Hematopoietic multipotent progenitor cell treated with erythropoietin and hydrocortisone succinate and interleukin-3 and kit ligand, for 15 days (in vitro differentiated cells): ENCODE results near the gene GAB2.

Source experiments
- DNase-seq: peaks from one replicate; pipeline ENCODE4 v3.0.0-alpha.2; 2015; ENCODE audit warnings: low spot score

Gene GAB2

DNA sequence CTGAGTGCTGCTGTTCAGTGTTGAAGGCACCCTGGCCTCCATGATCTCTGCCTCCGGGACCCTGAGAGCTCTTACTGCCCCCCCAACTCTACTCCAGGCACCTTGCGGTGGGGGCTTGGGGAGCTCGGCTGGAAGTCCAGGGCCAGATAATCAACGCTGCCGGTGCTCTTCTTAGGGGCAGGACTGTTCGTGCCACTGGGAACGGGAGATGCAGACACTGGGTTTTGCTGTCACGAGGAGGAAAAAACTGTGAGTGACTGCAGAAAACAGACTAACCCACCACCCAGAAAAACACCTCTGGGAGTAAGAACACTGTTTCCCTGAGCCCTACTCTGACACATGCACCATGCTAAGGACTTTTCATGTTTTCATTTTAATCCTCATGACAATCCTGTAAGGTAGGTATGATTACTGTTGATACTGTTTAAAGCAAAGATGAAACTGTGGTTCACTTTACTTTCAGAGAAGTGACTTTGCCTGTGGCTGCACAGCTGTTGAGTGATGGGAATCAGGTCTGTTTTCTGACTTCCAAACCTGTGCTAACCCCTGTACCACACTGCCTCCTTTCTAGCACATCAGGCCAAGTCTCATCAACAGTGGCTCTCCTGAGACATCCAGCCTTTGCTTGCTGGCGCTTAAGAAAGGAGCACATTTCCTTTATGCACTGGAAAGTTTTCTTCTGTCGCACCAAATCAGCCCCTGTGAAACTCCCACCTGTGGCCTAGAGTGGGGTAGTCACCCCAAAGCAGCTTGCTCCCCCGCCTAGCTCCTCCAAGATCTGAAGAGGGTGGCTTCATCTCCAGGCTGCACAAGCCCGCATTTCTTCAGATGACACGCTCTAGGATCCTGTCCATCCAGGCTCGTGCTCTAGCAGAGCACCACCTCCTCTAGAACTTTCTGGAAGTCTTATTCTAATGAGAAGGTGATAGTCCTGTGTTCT, 197.1 kb downstream of the GAB2 start:
- DNase-seq: no peak

DNA sequence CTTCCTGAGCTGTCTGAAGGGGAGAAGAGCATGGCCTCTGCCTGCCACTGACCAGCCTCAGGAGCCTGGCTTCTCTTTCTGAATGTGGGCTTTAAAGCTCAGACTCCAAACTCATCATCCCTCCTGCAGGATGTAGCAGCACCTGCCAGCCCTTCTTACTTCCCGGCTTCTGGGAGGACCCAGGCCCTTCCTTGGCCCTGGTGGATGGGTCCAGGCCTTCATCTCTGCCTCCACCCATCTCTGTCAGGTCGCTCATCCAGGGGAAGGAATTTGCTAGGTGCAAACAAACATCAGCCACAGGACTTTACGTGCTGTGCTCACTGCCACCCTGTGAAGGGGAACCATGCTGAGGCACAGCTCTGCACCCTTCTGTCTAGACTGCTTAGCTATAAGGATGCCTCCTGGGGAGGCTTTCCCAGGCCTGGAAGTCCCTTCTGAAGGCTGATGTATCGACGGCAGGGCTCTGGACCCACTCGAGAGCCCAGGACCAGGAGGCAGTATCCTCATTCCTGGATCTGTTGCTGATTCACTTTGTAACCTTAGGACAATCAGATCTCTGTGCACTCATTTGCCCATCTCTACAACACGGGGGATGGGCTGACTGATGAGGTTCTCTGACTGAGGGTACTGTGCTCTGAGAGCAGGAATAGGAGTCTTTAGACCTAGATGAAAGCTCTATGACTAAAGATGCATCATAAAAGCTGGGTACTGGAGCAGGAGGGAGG, 198.0 kb downstream of the GAB2 start:
- DNase-seq: no peak

DNA sequence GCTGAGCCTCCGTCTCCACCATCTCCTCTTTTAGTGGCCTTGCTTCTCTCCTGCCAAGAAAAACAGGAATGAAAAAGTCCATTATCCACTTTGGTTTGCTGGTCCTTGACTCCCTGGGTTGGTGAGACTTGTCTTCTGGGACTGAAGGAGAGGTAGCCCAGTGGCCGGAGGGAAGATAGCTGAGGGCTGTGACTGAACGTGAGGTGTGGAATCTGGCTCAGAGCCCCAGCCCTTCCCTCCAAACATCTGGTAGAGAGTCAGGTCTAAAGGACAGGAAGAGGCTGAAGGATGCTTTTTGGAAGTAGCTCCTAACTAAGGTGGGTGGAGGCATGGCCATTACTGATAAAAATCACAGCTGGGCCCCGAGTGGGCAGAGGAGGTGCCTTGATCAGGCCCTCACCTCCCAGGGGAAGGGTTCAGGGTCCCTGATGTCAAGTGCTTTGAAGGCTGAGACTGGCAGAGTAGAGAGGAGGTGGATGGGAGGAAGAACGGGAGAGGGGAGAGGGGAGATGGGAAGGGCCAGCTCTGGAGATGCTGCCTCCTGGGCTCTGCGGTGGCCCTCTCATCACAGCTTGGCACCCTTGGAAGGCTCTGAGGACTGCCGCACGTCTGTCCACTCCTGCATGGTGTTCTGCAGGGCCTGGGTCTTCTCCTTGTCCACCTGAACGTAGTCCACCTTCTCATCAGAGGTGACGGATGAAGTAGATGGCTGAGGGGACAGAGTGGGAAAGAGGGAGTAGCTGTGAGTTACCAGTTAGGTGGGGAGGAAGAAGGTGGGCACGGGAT, 198.7 kb downstream of the GAB2 start:
- no peak for DNase-seq

DNA sequence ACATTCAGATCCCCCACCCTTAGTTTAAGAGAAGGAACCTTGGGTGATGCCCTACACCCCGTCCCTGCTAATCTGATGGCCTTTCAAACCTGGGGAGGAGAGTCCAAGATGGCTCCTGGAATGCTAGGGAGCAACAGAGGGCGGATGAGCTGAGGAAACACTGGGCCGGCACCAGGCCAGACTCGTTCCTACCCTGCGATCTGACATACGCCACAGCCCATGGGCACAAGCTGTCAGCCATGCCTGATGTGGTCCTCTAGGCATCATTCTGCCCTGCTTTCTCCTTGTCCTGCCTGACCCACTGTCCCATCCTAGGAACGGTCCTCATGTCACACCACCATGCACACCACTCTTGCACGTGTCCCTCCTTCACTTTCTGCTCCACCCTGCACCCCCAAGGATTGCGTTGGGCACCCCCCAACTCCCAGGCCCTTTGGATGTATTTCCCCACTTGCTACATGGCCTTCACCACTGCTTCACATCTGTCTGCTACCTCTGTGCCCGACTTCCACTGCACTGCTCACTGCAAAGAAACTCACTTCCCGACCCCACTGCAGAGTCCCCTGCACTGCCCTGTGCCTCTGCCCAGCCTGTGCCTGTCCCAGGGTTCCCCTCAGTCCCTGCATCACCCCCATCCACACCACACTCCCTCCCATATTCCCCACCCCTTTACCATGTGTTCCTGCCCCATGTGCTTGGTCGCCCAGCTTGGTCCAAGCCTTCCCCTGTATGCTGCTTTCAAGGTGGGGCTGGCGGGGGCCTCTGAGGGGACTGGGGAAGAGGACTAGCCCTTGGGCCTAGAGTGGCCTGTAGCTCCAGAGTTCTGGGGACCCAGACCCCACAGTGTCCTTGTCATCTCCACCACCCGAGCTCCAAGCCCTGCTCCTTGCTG, 199.7 kb downstream of the GAB2 start:
- DNase-seq: no peak

DNA sequence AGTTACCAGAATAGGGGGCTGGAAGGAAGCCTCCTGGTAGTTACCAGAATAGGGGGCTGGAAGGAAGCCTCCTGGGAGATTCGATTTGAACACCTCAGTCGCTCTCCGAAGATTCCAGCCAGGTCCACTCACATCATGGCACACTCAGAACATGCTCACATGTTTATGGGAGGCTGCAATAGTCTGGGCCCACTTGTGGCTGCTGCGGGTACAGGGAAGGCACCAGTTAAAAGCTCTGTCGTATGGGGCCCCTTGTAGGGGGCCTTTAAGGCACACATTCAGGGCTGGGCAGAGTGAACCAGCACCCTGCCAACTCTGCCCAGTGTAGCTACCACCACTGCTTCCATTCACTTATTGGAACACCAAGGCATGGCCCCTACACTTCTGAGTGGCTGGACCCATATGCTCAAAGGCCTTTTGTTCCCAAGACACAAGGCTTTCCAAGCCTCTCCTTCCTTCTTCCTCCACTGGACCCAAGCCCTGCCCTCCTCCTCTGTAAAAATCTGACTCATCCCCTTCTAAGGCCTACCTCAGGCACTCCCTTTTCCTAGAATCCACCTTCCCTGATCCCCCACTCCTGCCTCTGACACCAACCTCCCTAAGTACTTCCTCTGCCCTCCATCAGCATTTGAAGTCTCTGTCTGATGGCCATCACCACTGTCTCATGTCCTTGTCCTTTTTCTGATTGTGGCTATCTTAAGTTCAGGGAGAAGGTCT, 200.9 kb downstream of the GAB2 start:
- no peak for DNase-seq

DNA sequence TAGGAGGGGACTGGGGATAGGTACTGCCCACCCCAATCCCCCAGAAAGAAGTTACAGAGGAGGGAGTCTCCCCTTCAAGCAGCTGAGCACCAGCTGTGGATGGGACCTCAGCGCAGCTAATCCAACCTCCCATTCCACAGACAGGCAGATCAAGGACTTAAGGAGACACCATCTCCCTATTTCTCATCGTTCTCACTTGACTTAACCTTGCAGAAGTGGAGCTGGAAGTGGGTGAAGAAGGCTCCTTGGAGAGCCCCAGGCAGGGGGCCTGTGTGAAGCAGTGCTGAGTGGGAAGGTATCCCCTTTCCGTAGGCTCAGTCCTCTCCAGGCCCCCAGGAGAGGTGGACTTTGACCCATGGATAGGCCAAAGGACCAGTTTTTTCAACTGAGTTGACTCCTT, 201.6 kb downstream of the GAB2 start:
- no peak for DNase-seq

DNA sequence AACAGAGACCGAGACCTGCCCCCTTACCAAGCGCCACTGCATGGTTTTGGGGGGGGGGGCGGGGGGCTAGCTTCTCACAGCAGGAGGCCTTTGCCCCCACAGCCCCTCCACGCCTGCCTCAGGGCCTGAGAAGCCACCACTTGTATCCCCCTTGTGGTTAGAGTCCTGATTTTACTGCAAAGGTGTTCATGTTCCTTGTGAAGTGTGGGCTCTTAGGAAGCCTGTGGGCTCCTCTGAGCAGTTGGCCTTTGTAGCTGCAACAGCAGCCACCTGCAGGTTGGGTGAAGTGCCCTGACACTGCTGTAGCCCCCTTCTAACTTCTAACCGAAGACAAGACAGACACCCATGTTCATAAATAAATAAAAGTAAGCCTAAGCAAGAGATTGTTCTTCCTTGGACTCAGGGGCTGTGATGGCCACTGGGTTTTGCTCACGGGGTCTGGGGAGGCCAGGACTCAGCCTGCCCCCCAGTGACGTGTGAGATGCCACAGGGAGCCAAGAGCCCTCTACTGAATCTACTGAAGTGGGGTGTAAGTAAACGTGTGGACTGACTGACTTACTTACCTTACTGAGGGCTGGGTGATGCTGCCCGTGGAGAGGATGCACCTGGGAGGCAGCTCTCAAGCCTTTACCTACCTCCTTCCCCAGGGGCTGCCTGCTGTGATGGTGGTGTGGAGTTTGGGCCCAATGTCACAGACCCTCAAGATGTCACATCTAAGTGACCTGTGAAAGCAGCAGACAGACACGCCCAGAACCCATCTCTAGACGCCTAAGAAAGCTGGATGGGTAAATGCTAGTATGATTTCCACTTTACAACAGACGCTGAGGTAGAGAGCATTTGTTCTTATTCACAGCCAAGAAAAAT, 203.1 kb downstream of the GAB2 start:
- no peak for DNase-seq

DNA sequence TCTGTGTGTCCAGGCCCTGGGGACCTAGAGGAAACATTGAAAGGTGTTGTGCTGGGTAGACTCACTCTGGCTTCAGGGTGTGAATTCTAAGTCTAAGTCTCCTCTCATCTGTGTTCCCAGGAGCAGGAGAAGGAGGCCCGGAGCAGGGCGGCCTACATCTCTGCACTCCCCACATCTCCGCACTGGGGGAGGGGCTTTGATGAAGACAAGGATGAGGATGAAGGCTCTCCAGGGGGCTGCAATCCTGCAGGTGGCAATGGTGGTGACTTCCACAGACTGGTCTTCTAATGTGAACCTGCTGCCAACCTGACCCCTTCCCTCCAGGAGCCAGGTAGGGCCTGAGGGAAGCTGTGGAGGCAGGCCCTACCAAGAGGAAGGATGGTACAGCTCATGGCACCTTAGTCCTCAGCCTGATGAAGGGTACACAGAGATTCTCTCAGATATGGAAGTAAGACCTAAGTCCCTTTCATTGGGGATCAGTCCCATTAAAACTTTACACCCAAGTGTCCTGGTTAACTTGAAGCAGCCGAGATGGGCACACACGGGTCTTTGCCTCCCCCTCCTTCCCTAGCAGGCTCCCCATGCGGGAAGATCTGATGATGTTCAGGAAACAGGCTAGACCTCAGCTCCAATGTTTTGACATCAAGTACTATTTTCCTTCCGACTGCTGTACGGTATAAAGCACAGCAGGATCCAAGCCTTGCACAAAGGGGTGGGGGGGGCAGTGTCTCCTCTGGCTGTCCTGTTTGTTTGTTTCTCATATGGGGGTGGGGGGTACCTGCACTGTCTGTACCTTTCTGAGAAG, 203.9 kb downstream of the GAB2 start:
- DNase-seq: no peak

DNA sequence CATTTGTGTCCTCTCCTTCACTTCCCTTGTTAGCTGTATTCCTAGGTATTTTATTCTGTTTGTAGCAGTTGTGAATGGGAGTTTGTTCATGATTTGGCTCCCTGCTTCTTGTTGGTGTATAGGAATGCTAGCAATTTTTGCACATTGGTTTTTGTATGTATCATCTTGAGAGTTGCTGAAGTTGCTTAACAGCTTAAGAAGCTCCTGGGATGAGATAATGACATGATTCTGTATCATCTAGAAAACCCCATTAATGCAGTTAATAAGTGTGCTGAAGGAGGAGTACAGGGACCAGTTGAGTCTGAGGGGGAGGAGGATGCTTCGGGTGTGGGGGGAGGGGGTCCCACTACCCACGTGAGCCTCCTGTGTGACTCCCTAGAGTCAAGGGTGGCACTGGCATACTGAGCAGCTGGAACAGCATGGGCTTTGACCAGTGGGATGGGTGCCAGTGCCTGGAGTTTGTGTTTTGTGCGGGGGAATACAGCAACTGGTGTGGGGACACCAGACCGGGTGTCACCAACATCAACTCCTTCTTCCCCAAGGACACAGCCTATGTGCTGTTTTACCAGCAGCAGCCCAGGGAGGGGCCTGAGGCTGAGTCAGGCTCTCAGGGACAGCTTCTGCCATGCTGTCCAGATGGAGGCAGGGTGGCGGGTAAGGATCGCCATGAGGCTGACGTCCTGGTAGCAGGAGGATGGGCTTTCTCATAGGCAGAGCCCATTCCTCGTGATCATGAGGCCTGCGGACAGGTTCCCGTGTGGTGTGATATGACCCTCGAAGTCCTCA, 204.8 kb downstream of the GAB2 start:
- DNase-seq: no peak

DNA sequence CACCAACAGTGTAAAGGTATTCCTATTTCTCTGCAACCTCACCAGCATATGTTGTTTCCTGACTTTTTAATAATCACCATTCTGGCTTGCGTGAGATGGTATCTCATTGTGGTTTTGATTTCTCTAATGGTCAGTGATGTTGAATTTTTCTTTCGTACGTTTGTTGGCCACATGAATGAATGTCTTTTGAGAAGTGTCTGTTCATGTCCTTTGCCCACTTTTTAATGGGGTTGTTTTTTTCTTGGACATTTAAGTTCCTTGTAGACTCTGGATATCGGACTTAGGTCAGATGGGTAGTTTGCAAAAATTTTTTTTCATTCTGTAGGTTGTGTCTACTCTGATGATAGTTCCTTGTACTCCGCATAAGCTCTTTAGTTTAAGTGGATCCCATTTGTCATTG, 206.1 kb downstream of the GAB2 start:
- no peak for DNase-seq

DNA sequence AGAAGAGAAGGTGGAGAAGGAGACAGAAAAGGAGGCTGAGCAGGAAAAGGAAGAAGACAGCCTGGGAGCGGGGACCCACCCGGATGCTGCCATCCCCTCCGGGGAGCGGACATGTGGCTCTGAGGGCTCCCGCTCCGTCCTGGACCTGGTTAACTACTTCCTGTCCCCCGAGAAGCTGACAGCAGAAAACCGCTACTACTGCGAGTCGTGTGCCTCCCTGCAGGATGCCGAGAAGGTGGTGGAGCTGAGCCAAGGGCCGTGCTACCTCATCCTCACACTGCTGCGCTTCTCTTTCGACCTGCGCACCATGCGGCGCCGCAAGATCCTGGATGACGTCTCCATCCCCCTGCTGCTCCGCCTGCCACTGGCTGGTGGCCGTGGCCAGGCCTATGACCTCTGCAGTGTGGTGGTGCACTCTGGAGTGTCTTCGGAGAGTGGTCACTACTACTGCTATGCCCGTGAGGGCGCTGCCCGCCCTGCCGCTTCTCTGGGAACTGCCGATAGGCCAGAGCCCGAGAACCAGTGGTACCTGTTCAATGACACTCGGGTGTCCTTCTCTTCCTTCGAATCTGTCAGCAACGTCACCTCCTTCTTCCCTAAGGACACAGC, 207.5 kb downstream of the GAB2 start:
- no peak for DNase-seq

DNA sequence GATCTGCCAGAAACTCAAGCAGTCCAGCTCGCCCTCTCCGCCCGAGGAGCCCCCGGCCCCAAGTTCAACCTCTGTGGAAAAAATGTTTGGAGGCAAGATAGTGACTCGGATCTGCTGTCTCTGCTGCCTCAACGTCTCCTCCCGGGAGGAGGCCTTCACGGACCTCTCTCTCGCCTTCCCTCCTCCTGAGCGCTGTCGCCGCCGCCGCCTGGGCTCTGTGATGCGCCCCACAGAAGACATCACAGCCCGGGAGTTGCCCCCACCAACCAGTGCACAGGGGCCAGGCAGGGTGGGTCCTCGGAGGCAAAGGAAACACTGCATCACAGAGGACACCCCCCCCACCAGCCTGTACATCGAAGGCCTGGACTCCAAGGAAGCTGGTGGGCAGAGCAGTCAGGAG, 208.1 kb downstream of the GAB2 start:
- no peak for DNase-seq

DNA sequence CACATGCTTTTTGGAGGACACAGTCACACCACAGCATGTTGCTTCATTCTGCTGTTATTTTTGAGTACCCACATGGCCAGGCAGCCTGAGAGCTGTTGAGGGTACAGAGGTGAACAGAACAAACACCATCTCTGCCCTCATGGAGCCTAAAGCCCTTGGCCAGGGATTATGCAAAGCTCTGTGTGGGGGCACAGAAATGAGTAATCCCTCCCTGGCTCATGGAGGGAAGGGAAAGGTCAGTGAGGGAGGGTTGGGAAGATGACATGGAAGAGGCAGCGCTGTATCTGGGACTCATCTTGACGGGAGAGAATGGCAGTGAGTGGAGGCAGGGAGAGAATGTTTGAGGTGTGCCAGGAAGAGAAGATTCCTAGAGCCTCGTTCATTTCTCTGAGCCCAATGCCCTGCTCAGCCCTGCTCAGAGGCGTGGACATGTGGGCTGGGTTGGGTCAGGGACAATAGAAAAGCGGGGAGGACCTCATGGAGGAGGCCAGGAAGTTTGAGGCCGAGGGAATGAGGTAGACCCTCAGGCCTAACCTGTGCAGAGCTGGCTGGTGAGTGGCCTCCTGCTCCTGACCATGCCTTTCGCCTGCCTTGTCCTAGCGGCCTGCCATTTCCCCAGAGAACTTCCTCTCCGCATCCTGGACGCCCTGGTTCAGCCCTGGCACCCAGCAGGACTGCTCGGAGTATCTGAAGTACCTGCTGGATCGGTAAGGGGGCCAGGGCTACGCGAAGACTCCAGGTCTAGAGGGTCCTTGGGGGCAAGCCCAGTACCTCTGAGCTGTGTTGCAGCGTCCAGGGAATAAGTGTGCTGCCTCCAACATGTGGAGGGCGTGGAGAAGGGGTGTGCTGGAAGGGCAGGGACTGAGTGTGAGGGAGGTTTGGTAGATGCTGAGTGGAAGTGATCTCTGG, 209.1 kb downstream of the GAB2 start:
- DNase-seq: no peak

DNA sequence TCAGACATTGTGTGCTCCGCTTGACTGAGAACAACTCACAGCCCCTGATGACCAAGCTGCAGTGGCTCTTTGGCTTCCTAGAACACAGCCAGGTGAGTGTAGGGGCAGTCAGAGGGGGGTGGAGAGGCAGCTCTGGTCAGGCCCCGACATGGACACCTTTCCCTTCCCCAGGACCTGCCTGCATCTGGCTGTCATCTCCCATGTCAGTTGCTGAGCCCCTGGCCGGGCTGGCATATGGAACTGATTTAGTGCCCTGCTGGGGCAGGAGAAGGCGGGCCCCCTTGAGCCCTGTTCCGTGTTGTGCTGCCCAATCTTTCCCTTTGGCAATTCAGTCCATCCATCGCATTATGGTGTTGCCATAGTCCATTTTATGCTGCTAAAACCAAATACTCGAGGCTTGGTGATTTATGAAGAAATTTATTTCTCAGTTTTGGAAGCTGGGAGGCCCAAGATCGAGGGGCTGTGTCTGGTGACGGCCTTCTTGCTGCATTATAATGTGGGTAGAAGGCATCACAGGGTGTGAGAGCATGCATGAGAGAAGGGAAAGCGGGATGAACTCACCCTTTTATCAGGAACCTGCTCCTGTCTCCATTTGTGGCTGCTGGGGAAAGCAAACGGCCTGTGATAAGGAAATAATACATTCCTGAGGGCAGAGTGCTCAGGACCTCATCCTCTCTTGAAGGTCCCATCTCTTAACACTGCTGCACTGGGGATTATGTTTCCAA, 209.9 kb downstream of the GAB2 start:
- DNase-seq: no peak

DNA sequence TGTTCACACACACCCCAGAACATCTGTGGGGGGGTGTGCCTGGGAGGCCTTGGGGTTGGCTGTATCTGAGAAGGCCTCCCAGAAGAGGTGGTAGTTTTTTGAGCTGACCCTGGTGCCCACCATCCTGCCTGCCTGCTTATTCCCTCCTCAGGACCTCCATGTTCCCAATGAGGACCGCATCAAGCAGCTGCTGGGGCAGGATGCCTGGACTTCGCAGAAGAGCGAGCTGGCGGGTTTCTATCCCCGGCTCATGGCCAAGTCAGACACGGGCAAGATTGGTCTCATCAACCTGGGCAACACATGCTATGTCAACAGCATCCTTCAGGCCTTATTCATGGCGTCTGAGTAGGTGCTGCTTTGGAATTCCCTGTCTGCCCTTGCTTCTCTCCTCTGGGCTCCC, 211.9 kb downstream of the GAB2 start:
- DNase-seq: no peak

DNA sequence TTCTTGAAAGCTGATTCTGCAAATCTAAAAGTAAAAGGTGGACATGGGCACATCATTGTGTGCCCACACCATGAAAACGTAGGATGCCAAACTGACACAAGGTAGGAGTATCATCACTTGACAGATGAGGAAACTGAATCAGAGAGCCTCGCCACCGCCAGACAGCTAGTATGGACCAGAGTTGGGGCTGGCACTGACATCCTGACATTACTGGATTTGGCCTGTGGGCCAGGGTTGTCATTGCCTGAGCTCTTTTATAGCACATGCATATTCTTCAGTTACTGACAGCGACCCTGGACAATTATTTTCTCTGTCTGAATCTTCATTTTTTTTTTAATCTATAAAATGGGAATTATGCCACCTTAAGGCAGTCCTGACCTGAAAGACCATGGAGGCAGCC, 212.4 kb downstream of the GAB2 start:
- no peak for DNase-seq
